Trophoblast cell (in vitro differentiated cells and primary cell): Measurements from ENCODE around the gene ITLN2.
"Not testable (repeated sequence)": the region's sequence is repeated elsewhere in the genome, so short reads cannot be mapped to it uniquely, and the experiment has no call there.

ENCODE experiments used
- DNase-seq, 2 donors: peaks; one replicate each; pipeline ENCODE4 v3.0.0-alpha.2; 2016
- H2AFZ ChIP-seq: 2 replicates; pipeline ENCODE4 v1.6.1; 2013; ENCODE audit warnings: low read length, moderate library complexity, mild to moderate bottlenecking; ENCODE audit not compliant: insufficient read depth, poor library complexity
- H2AK5ac ChIP-seq: 2 replicates; pipeline ENCODE4 v1.6.1; 2013; ENCODE audit warnings: mild to moderate bottlenecking, low read length
- H2BK120ac ChIP-seq: 2 replicates; pipeline ENCODE4 v1.6.1; 2013; ENCODE audit warnings: low read length, mild to moderate bottlenecking, moderate library complexity; ENCODE audit not compliant: insufficient read depth, poor library complexity
- H2BK12ac ChIP-seq: 2 replicates; pipeline ENCODE4 v1.6.1; 2013; ENCODE audit warnings: mild to moderate bottlenecking, low read length, moderate library complexity
- H2BK5ac ChIP-seq: 2 replicates; pipeline ENCODE4 v1.6.1; 2013; ENCODE audit warnings: low read length, low read depth, moderate library complexity, mild to moderate bottlenecking; ENCODE audit not compliant: poor library complexity
- H3K14ac ChIP-seq: 2 replicates; pipeline ENCODE4 v1.6.1; 2013; ENCODE audit warnings: mild to moderate bottlenecking, low read length
- H3K18ac ChIP-seq: 2 replicates; pipeline ENCODE4 v1.6.1; 2013; ENCODE audit warnings: mild to moderate bottlenecking, low read length
- H3K23ac ChIP-seq: 2 replicates; pipeline ENCODE4 v1.6.1; 2013; ENCODE audit warnings: low read length
- H3K27ac ChIP-seq: 2 replicates; pipeline ENCODE4 v1.5.1; 2013; ENCODE audit warnings: low read depth, mild to moderate bottlenecking, inconsistent platforms, low read length, moderate library complexity
- H3K27me3 ChIP-seq: 2 replicates; pipeline ENCODE4 v1.6.1; 2013; ENCODE audit warnings: inconsistent platforms, mild to moderate bottlenecking, low read length, moderate library complexity; ENCODE audit not compliant: insufficient read depth
- H3K36me3 ChIP-seq, 2 experiments: 1 replicate in 1 of 2; 2 replicates in 1 of 2; pipeline ENCODE4 v1.6.1; 2013; ENCODE audit warnings: low read length in 2 of 2, mild to moderate bottlenecking in 2 of 2, moderate library complexity in 1 of 2; ENCODE audit not compliant: insufficient read depth in 2 of 2, control insufficient read depth in 1 of 2
- H3K4ac ChIP-seq: 2 replicates; pipeline ENCODE4 v1.6.1; 2013; ENCODE audit warnings: low read depth, mild to moderate bottlenecking, low read length, moderate library complexity
- H3K4me1 ChIP-seq, 2 experiments: 1 replicate in 1 of 2; 2 replicates in 1 of 2; pipeline ENCODE4 v1.6.1; 2013; ENCODE audit warnings: low read length in 2 of 2, mild to moderate bottlenecking in 2 of 2, moderate library complexity in 1 of 2; ENCODE audit not compliant: insufficient read depth in 2 of 2, control insufficient read depth in 1 of 2
- H3K4me2 ChIP-seq: 2 replicates; pipeline ENCODE4 v1.6.1; 2013; ENCODE audit warnings: inconsistent platforms, mild to moderate bottlenecking, low read length, moderate library complexity
- H3K4me3 ChIP-seq: 2 replicates; pipeline ENCODE4 v1.5.1; 2013; ENCODE audit warnings: mild to moderate bottlenecking, low read depth, low read length, inconsistent platforms
- H3K79me1 ChIP-seq: one replicate; pipeline ENCODE4 v1.6.1; 2013; ENCODE audit warnings: low read length
- H3K79me2 ChIP-seq: 2 replicates; pipeline ENCODE4 v1.6.1; 2013; ENCODE audit warnings: low read length, mild to moderate bottlenecking; ENCODE audit not compliant: control insufficient read depth, insufficient read depth, poor library complexity
- H3K9ac ChIP-seq: 2 replicates; pipeline ENCODE4 v1.6.1; 2013; ENCODE audit warnings: mild to moderate bottlenecking, low read length
- H3K9me3 ChIP-seq: 2 replicates; pipeline ENCODE4 v1.6.1; 2013; ENCODE audit warnings: low read depth, mild to moderate bottlenecking, control low read depth, inconsistent platforms, low read length; ENCODE audit not compliant: insufficient read depth
- H4K12ac ChIP-seq: 2 replicates; pipeline ENCODE4 v1.6.1; 2013; ENCODE audit warnings: low read depth, mild to moderate bottlenecking, low read length, moderate library complexity
- H4K8ac ChIP-seq: 2 replicates; pipeline ENCODE4 v1.6.1; 2013; ENCODE audit warnings: low read depth, mild to moderate bottlenecking, low read length, moderate library complexity
- H4K91ac ChIP-seq: one replicate; pipeline ENCODE4 v1.6.1; 2013; ENCODE audit warnings: low read depth, mild to moderate bottlenecking, low read length, moderate library complexity
- WGBS: extraction: QIAGEN DNeasy Blood & Tissue Kit; methylation state at CpG from one replicate; pipeline ENCODE4 v1.1.7; 2013; ENCODE audit warnings: missing lambda C conversion rate; ENCODE audit not compliant: insufficient read length, insufficient coverage; ENCODE audit errors: extremely low coverage; 5-methylcytosine and 5-hydroxymethylcytosine counted together

The ITLN2 gene

GRCh38 chr1:160901768-160902167 lies 52.8 kb downstream of the ITLN2 start:
- H3K79me2 ChIP-seq: no peaks in the 10 kb centered on the region
- H3K27ac ChIP-seq: no peak overlapping the region
- no peak overlapping the region for H3K18ac ChIP-seq
- no peak overlapping the region for H2AK5ac ChIP-seq
- no peak overlapping the region for H2BK5ac ChIP-seq
- H3K4me3 ChIP-seq: peak overlapping the region; percentile 39
- no peaks in the 10 kb centered on the region for H3K27me3 ChIP-seq
- WGBS: no CpG with 5 or more reads among the region's 2 CpGs
- no peak for DNase-seq
- no peaks in the 10 kb centered on the region for H3K9me3 ChIP-seq
- H3K79me1 ChIP-seq: no peaks in the 10 kb centered on the region
- H3K36me3 ChIP-seq: no peaks in the 10 kb centered on the region
- H3K23ac ChIP-seq: no peak overlapping the region
- no peak overlapping the region for H4K8ac ChIP-seq
- H2AFZ ChIP-seq: no peak overlapping the region
- no peak overlapping the region for H4K91ac ChIP-seq
- H4K12ac ChIP-seq: no peak overlapping the region
- no peak overlapping the region for H2BK12ac ChIP-seq
- no peak overlapping the region for H3K4ac ChIP-seq
- no peak overlapping the region for H3K14ac ChIP-seq
- H2BK120ac ChIP-seq: no peak overlapping the region
- H3K9ac ChIP-seq: no peak overlapping the region
- H3K4me2 ChIP-seq: no peak overlapping the region
- no peaks in the 10 kb centered on the region for H3K4me1 ChIP-seq

- H3K27me3 ChIP-seq, H2BK12ac ChIP-seq, H3K4ac ChIP-seq, H3K4me3 ChIP-seq, H3K9ac ChIP-seq, H2BK5ac ChIP-seq, DNase-seq, H3K79me2 ChIP-seq, H3K23ac ChIP-seq, H2BK120ac ChIP-seq, H3K36me3 ChIP-seq, H3K18ac ChIP-seq, H4K8ac ChIP-seq, H2AFZ ChIP-seq, H3K9me3 ChIP-seq, H3K4me1 ChIP-seq, H4K12ac ChIP-seq, H2AK5ac ChIP-seq, H3K79me1 ChIP-seq, H3K27ac ChIP-seq, H3K14ac ChIP-seq, H3K4me2 ChIP-seq, H4K91ac ChIP-seq: not testable (repeated sequence)
- no CpG with 5 or more reads among the region's 3 CpGs for WGBS
Measured at GRCh38 chr1:160900683-160901082, 53.9 kb downstream of the ITLN2 start.
